ENCODE results near the gene POFUT2.

The POFUT2 gene

GRCh38 chr21:45222001-45222400, 65.7 kb downstream of the POFUT2 start:
- no peak for DNase-seq (ENCODE audit: low spot score)

- DNase-seq (ENCODE audit: low spot score) = no peak
Observed at GRCh38 chr21:45220714-45221490, 66.8 kb downstream of the POFUT2 start.

GRCh38 chr21:45220071-45220481, 67.6 kb downstream of the POFUT2 start:
- no peak for DNase-seq (ENCODE audit: low spot score)

DNA sequence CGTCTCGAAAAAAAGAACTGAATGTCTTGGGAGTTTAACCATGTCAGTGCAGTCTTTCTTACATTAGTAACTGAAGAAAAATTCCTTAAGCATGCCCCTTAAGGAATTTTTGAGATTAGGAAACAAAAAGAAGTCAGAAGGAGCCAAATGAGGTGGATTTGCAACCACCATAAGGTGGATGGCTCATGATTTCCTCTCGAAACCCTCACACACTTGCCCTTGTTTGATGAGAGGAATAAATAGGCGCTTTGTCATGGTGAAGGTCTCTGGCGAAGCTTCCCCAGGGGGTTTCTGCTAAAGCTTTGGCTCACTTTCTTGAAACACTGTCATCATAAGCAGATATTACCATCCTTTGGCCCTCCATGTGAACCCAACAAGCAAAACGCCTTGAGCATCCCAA, 68.2 kb downstream of the POFUT2 start:
- DNase-seq (ENCODE audit: low spot score) = no peak

DNA sequence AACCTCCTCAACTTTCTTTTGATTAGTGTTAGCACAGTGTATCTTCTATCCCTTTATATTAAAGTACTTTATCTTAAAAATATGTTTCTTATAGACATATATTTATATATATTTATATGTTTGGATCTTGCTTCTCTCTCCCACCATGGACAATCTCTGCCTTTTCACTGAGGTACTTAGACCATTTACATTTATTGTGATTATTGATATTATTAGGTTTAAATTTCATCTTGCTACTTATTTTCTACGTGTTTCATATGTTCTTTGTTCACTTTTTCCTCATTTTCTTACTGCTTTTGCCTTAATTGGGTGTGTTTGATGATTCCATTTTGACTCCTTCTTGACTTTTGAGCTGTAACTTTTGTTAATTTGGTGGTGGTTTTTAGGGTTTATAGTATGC, 70.7 kb downstream of the POFUT2 start:
- DNase-seq (ENCODE audit: low spot score) = no peak

DNA sequence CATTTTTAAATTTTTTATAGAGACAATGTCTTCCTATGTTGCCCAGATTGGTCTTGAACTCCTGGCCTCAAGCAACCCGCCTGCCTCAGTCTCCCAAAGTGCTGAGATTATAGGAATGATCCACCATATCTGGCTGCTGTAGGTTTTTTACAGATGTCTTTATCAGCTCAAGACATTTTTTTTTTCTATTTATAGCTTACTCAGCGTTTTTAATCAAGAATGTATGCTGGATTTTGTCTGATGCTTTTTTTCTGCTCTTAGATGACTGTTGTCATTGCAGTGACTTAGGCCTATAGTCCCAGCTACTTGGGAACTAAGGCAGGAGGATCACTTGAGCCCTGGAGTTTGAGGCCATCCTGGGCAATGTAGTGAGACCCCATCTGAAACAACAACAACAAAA, 72.5 kb downstream of the POFUT2 start:
- DNase-seq (ENCODE audit: low spot score) = no peak

All from cerebellar cortex (tissue), 1 donor.